Measurements from ENCODE around the gene ACSL1.

GRCh38 chr4:184778325-184778724, 47.4 kb downstream of the ACSL1 start:
- TF ChIP-seq MYNN (tag by site-specific recombination; IDR thresholded peaks at IDR 0.05; ENCODE audit: borderline replicate concordance) (no peak), ZNF529 (tag by site-specific recombination; IDR thresholded peaks at IDR 0.05; ENCODE audit: insufficient replicate concordance) (no peak), ZNF423 (tag by site-specific recombination; IDR thresholded peaks at IDR 0.05) (no peak), KLF1 (tag by site-specific recombination; IDR thresholded peaks at IDR 0.05) (no peak), ZNF274 (IDR thresholded peaks at IDR 0.05; ENCODE audit: low read length) (no peak), ZNF274 (tag by site-specific recombination; IDR thresholded peaks at IDR 0.05; ENCODE audit: borderline replicate concordance) (no peak), PRDM1 (tag by site-specific recombination; IDR thresholded peaks at IDR 0.05) (no peak)

Measured in HEK293 (cell line).